ENCODE measurements around the gene DNMT3A.
A peak's percentile ranks its signal among the peaks of the same experiment; 100 is the strongest.

Gene DNMT3A

GRCh38 chr2:25302758-25303375, 38.9 kb downstream of the DNMT3A start:
- DNase-seq = no peak

- DNase-seq = peak in 3 of 4 experiments; percentile 18 to 38 (median 33)
These were observed 40.0 kb downstream of the DNMT3A start for GRCh38 chr2:25301453-25302352.

- DNase-seq = no peak
These were observed 41.7 kb downstream of the DNMT3A start for GRCh38 chr2:25300001-25300400.

GRCh38 chr2:25298776-25299431, 42.8 kb downstream of the DNMT3A start:
- no peak for DNase-seq

- DNase-seq = no peak
These were observed 44.0 kb downstream of the DNMT3A start for GRCh38 chr2:25297738-25298137.

GRCh38 chr2:25295621-25296020, 46.1 kb downstream of the DNMT3A start:
- DNase-seq = no peak

- DNase-seq = peak in 3 of 4 experiments; percentile 25 to 74 (median 72)
These were observed 46.9 kb downstream of the DNMT3A start for GRCh38 chr2:25294573-25295462.

- no peak for DNase-seq
These were observed 47.7 kb downstream of the DNMT3A start for GRCh38 chr2:25293958-25294562.

- DNase-seq = no peak
These were observed 48.6 kb downstream of the DNMT3A start for GRCh38 chr2:25293145-25293544.

GRCh38 chr2:25292408-25292807, 49.3 kb downstream of the DNMT3A start:
- DNase-seq = no peak

GRCh38 chr2:25290811-25291495, 50.8 kb downstream of the DNMT3A start:
- no peak for DNase-seq

GRCh38 chr2:25286723-25287483, 54.8 kb downstream of the DNMT3A start:
- no peak for DNase-seq

- DNase-seq = peak in 3 of 4 experiments; percentile 27 to 59 (median 56)
These were observed 55.7 kb downstream of the DNMT3A start for GRCh38 chr2:25286025-25286400.

- no peak for DNase-seq
These were observed 56.3 kb downstream of the DNMT3A start for GRCh38 chr2:25285265-25286024.

GRCh38 chr2:25284756-25285155, 57.0 kb downstream of the DNMT3A start:
- DNase-seq = no peak

- DNase-seq = no peak
These were observed 57.8 kb downstream of the DNMT3A start for GRCh38 chr2:25283921-25284320.

- no peak for DNase-seq
These were observed 59.8 kb downstream of the DNMT3A start for GRCh38 chr2:25281941-25282340.

- DNase-seq = no peak
These were observed 60.2 kb downstream of the DNMT3A start for GRCh38 chr2:25281522-25281921.

GRCh38 chr2:25280051-25280687, 61.6 kb downstream of the DNMT3A start:
- no peak for DNase-seq
